Aorta (tissue), 5 donors: ENCODE data around the gene UPK3BL1. TPM values are rescaled to one million over a fixed set of nuclear protein-coding genes. Genes with fewer than 3 reads are reported as not detected.
"Not testable (repeated sequence)": the region's sequence is repeated elsewhere in the genome, so short reads cannot be mapped to it uniquely, and the experiment has no call there.

Experiments
- ATAC-seq: fragments of 200-7000 bp; cut with Tn5 transposase; one replicate; pipeline ENCODE4 v1.9.1; 2022; ENCODE audit warnings: moderate library complexity; ENCODE audit not compliant: low FRiP score
- DNase-seq, 2 donors: peaks; one replicate each; pipeline ENCODE4 v3.0.0-alpha.2; 2020
- H3K27ac ChIP-seq, 2 donors: one replicate each; pipeline ENCODE4 v1.5.1; 2013; ENCODE audit warnings: low read length in 2 of 2, mild to moderate bottlenecking in 2 of 2, moderate library complexity in 2 of 2, control low read depth in 1 of 2, inconsistent platforms in 1 of 2, low read depth in 1 of 2
- H3K27me3 ChIP-seq, 2 donors: one replicate each; pipeline ENCODE4 v1.6.1; 2013; ENCODE audit warnings: control low read depth in 1 of 2, low read length in 1 of 2, mild to moderate bottlenecking in 1 of 2, moderate library complexity in 1 of 2; ENCODE audit not compliant: insufficient read depth in 2 of 2, control insufficient read depth in 1 of 2
- H3K36me3 ChIP-seq, 2 donors: one replicate each; pipeline ENCODE4 v1.6.1; 2013; ENCODE audit warnings: control low read depth in 1 of 2, low read length in 1 of 2, mild to moderate bottlenecking in 1 of 2; ENCODE audit not compliant: insufficient read depth in 2 of 2, control insufficient read depth in 1 of 2
- H3K4me1 ChIP-seq, 2 donors: one replicate each; pipeline ENCODE4 v1.6.1; 2013; ENCODE audit warnings: low read length in 2 of 2, control low read depth in 1 of 2, mild to moderate bottlenecking in 1 of 2, moderate library complexity in 1 of 2; ENCODE audit not compliant: insufficient read depth in 2 of 2, control insufficient read depth in 1 of 2
- H3K4me3 ChIP-seq, 2 donors: one replicate each; pipeline ENCODE4 v1.5.1; 2013; ENCODE audit warnings: low read length in 2 of 2, control low read depth in 1 of 2, mild to moderate bottlenecking in 1 of 2
- H3K9me3 ChIP-seq: one replicate; pipeline ENCODE4 v1.6.1; 2013; ENCODE audit warnings: mild to moderate bottlenecking, low read length; ENCODE audit not compliant: control insufficient read depth
- WGBS, 2 donors: extraction: QIAGEN DNeasy Blood & Tissue Kit; methylation state at CpG; one replicate each; pipeline ENCODE4 v1.1.7; 2013; 5-methylcytosine and 5-hydroxymethylcytosine counted together
- intact Hi-C, 2 donors: fragments of 100-400 bp; cut with DNase I; formaldehyde crosslinking; loops; one replicate each; pipeline versions ENCODE4 v1.14.2 to v1.15.0; 2022
- polyA plus RNA-seq, 2 donors: library from polyadenylated mRNA; stranded (reverse); fragments of 200-250 nt; gene quantifications; one replicate each; pipeline ENCODE4 v1.2.3, GENCODE V29; 2013
- total RNA-seq, 2 donors: library from RNA; stranded (reverse); fragmentation: NEBNext Ultra II Directional; extraction: Animal tissue kit (Norgen Biotek cat#: 25700); gene quantifications; one replicate each; pipeline ENCODE4 v1.2.1, GENCODE V29; 2021
- donor health status: healthy with polysubstance abuse.
- donor health status: Bipolar disorder and iron deficiency.
- donor health status: DM: no; HTN: no; CAD: no.
- donor health status: DM: no; HTN: no; CAD: no.
- donor health status: DM: yes; HTN: yes; CAD: no.

Gene UPK3BL1
- total and polyA plus RNA-seq, 4 donors = 7.5 to 142 (median 24.7) TPM

- H3K36me3 ChIP-seq, H3K4me1 ChIP-seq, H3K9me3 ChIP-seq, H3K27ac ChIP-seq, DNase-seq, H3K4me3 ChIP-seq, intact Hi-C loops, H3K27me3 ChIP-seq: not testable (repeated sequence)
- WGBS, 2 donors = no CpG with 5 or more reads among the region's 4 CpGs
- peak; percentile 42 for ATAC-seq
These were observed 28.3 kb downstream of the UPK3BL1 start for GRCh38 chr7:102614346-102614697.

DNA sequence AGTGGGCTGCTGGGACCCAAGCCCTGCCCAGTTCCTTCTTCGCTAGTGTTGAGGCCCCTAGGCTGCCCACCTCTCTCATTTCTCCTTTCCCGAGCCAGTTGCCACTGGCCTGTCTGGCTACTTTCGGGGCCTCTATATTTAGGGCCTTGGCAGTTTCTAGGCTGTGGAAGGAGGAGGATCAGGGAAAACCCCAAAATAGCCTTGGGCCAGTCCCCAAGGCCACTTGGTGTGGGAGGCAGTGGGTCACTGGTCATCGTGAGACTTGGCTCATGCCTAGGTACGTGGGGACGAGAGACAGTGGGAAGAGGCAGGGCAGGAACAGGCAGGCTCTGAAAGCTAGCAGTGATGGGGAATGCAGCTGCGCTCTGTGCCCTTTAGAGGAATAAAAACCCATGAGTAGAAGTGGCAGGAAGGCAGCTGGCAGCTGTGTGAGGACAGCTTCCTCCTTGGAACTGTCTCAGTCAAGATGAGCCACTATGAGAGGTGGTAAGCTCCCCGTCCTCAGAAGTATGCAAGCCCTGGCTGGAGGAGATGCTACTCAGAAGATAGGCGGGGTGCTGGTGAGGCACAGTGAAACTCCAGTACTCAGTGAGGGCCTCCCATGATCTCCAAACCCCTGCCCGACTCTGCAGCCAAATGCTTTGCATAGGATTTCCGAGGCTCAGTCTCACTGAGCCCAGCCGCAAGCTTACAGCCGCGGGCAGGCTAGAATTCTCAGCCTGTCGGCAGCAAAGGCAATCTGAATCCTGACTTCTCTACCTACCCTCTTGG lies 28.8 kb downstream of the UPK3BL1 start:
- H3K27ac ChIP-seq, H3K4me1 ChIP-seq, intact Hi-C loops, H3K27me3 ChIP-seq, H3K9me3 ChIP-seq, ATAC-seq, H3K4me3 ChIP-seq, H3K36me3 ChIP-seq: not testable (repeated sequence)
- WGBS, 2 donors = 22 to 29% methylated on average over 4 to 5 of the region's 15 CpGs
- DNase-seq = peak in 1 of 2 donors; percentile 50

GRCh38 chr7:102611675-102612325 lies 30.8 kb downstream of the UPK3BL1 start:
- peak; percentile 64 to 80 for DNase-seq
- H3K27me3 ChIP-seq, intact Hi-C loops, H3K27ac ChIP-seq, ATAC-seq, H3K4me3 ChIP-seq, H3K9me3 ChIP-seq, H3K36me3 ChIP-seq, H3K4me1 ChIP-seq: not testable (repeated sequence)
- WGBS, 2 donors = 27 to 34% methylated on average over 7 to 8 of the region's 10 CpGs

GRCh38 chr7:102611013-102611674 lies 31.4 kb downstream of the UPK3BL1 start:
- H3K4me1 ChIP-seq, DNase-seq, H3K4me3 ChIP-seq, H3K27me3 ChIP-seq, H3K27ac ChIP-seq, H3K9me3 ChIP-seq, H3K36me3 ChIP-seq, intact Hi-C loops: not testable (repeated sequence)
- peak; percentile 71 for ATAC-seq
- no CpG with 5 or more reads among the region's 30 CpGs for WGBS, 2 donors

DNA sequence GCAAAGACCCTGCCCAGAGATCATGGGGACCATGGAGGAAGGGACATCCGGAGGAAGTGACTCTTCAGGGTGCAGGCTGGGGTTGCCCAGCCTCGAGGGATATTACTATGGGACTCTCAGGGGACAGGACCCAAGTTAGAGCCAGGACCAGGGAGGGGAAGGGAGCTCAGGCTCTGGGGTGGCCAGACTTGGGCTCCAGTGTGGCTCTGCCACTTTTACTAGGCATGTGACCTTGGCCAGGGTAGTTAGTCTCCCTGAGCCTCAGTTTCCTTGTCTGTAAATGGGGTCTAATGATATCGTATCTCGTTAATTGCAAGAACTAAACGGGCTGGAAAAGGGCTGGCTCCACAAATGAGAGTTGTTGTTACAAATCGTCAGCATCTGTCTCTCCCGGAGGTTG lies 32.1 kb downstream of the UPK3BL1 start:
- DNase-seq = peak in 1 of 2 donors; percentile 67

DNA sequence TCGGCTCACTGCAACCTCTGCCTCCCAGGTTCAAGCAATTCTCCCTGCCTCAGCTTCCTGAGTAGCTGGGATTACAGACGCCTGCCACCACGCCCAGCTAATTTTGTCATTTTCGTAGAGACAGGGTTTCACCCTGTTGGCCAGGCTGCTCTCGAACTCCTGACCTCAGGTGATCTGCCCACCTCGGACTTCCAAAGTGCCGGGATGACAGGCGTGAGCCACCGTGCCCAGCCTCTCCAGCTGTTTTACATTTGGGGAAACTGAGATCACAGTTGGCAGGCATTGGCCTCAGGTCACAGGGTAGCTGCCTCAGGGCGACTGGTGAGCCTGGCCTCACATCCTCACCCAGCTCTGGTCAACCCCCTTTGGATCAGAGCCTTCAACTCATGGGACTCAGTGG lies 32.9 kb downstream of the UPK3BL1 start:
- peak in 1 of 2 donors; percentile 41 for DNase-seq
- H3K36me3 ChIP-seq, H3K4me3 ChIP-seq, H3K27ac ChIP-seq, H3K4me1 ChIP-seq, H3K27me3 ChIP-seq, H3K9me3 ChIP-seq, intact Hi-C loops, ATAC-seq: not testable (repeated sequence)
- 66 to 78% methylated on average over 5 to 6 of the region's 10 CpGs for WGBS, 2 donors

More for the DNA sequence above, 32.1 kb downstream of the UPK3BL1 start:
- H3K36me3 ChIP-seq, H3K27ac ChIP-seq, intact Hi-C loops, H3K9me3 ChIP-seq, H3K4me1 ChIP-seq, H3K4me3 ChIP-seq, ATAC-seq, H3K27me3 ChIP-seq: not testable (repeated sequence)
- WGBS, 2 donors = no CpG with 5 or more reads among the region's 7 CpGs

GRCh38 chr7:102606848-102607247 lies 35.7 kb downstream of the UPK3BL1 start:
- H3K4me3 ChIP-seq, H3K9me3 ChIP-seq, H3K27ac ChIP-seq, DNase-seq, H3K4me1 ChIP-seq, ATAC-seq, H3K36me3 ChIP-seq, intact Hi-C loops, H3K27me3 ChIP-seq: not testable (repeated sequence)
- WGBS, 2 donors = no CpG with 5 or more reads among the region's 5 CpGs

DNA sequence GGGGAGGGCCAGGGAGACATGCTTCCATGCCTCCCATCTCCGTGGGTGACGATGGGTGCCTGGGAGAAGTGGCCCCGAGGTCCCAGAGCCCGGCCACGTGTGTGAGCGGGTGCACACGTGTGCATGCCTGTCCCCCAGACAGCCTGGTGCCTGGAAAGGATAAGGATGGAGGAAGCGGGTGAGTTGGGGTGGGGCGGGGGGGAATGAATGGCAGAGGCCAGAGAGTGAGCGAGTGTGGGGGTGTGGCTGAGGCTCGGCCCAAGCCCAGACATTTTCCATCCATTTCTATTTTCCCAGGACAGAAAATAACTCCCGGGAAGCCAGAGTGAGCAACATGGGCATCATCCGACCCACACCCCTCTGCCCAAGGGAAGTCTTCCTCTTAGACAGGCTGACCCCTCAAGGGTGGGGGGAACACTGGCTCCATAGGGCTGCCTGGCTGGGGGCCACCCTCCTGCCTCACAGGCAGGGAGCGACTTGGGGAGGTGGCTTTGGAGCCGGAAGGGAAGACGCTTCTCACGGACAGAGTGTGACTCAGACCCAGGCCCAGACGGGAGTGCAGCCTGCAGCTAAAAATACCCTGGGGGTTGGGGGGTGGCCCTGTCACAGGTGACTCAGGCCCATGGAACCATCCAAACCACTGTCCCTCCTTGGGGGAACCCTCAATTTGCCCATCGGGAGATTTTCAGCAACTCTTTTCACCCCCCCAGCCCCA lies 38.0 kb downstream of the UPK3BL1 start:
- H3K36me3 ChIP-seq, H3K9me3 ChIP-seq, H3K27me3 ChIP-seq, H3K27ac ChIP-seq, H3K4me3 ChIP-seq, H3K4me1 ChIP-seq, DNase-seq, intact Hi-C loops: not testable (repeated sequence)
- peak; percentile 63 for ATAC-seq
- WGBS, 2 donors = 10 to 12% methylated on average over 5 of the region's 19 CpGs
